HG03196 (cell line): ENCODE measurements around the gene EIF2D.

ENCODE experiments used
- ATAC-seq: cut with Tn5 transposase; IDR thresholded peaks from one replicate; pipeline ENCODE4 v1.9.1; 2021; ENCODE audit not compliant: unreplicated experiment

The EIF2D gene

DNA sequence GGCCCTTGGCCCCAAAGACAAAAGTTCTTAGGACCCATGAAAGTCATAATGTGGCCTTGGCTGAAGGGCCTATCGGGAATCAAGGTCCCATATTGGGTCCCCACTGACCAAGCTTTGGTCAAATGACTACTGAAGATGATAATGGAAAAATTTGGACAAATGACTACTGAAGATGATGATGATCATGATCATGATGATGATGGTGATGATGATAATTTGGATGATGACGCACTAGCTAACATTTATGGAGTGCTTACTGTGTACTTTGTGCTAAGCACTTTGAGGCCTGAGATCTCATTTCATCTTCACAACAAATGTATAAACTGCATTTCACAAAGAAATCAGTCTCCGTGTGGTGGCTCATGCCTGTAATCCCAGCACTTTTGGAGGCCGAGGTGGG is 39.4 kb downstream of the EIF2D start:
- ATAC-seq: no peak

DNA sequence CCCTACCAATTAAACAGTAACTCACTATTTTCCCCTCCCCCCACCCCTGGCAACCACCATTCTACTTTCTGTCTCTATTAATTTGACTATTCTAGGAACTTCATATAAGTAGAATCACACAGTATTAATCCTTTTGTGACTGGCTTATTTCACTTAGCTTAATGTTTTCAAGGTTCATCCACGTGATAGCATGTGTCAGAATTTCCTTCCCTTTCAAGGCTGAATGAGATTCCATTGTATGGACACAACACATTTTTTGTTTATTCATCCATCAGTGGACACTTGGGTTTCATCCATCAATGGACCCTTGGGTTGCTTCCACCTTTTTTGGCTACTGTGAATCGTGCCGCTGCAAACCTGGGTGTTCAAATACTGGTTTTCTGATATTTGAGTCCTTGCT is 41.7 kb downstream of the EIF2D start:
- ATAC-seq: no peak

DNA sequence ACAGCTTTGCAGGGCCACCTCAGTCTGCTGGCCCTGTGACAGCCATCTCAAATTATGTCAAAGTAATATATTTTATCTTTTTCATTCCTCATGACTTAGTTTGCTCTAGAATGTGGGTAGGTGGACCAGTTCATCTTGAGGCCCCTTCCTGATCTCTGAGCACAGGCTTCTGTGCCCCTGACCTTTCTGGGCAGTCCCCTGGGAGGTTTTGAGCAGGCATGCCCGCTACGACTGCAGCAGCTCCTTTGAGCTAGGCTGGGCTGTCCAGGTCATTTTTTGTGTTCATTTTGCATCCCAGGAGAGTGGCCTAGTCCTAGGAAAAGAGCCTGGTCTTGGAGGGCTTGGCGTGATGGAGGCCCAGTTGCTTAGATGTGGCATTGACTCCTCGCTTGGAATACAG is 42.7 kb downstream of the EIF2D start:
- ATAC-seq: no peak

DNA sequence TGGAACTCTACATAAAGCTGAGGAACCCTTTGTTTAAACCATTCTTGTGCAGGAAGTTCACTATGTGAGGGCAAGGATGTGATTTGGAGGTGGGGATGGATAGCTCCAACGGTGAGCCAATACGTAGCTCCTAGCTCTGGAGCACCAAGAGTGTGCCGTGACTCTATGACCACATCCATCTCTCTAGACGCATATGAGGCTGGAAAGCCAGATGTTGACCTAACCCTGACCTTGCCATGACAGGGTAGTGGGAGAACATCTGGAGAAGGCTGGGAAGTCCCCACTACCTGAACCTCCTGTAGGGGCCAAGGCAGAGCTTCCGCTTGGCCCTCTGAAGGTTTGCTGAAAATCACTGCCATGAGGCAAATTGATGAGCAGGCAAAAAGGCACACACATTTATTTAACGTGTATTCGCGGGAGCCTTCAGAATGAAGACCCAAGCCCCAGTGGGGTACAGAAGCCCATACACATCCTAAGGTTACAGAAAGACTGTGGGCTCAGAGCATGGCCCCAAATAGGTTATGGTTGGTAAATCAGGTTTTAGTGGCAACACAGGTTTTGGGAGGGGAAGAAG is 43.4 kb downstream of the EIF2D start:
- no peak for ATAC-seq

DNA sequence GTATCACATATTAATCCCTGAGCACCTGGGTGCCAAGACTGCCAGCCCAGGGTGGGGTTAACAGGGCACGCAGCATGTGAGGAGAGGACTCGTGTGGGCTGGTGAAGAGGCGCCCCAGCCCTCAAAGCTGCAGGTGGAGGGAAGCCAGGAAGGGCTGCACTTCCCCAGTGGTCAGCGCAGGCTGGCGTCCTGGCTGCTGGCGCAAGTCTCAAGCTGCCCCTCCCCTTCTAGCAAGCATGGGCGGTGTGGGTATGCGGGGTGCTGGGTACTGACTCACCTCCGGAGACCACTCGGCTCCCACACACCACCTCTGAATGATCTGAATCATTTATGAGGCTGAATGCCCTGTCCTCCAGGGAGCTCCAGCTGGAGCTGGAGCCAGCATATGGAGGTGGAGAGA is 44.0 kb downstream of the EIF2D start:
- ATAC-seq: no peak

DNA sequence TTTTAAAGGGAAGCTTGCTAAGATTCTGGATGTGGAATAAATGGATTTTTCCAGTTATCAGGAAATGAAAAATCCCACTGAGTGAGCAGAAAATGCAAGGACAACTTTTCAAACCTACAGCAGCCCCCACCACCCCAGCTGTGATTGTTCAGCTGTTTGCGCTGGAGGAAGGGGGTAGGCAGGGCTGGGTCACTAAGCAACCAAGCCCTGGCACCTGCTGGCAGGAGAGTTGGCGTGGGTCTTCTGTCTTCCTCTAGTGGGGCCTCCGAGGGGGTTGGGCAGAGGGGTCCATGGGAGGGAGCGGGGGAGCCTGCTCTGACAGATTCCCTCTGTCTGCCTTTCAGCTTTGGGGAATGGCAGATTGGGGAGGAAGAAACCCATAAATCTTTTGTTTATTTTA is 45.3 kb downstream of the EIF2D start:
- ATAC-seq: no peak

DNA sequence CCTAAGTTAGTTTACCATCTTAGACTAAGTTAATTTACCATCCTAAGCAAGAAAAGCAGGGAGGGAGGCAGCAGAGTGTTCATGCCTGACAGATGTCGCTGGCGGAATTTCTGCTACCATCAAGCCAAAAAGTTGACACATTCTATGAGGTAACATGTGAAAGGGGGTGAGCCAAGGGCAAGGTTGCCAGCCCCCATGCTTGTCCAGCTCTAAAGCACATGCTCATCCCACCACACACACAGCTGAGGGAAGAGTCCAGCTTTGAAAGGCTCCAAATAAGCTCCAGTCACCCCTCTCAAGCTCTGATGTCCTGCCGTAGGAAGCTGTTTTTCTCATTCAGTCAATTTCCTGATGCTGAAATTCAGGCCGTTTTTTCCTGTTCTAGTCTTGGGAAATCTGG is 46.3 kb downstream of the EIF2D start:
- ATAC-seq: no peak

DNA sequence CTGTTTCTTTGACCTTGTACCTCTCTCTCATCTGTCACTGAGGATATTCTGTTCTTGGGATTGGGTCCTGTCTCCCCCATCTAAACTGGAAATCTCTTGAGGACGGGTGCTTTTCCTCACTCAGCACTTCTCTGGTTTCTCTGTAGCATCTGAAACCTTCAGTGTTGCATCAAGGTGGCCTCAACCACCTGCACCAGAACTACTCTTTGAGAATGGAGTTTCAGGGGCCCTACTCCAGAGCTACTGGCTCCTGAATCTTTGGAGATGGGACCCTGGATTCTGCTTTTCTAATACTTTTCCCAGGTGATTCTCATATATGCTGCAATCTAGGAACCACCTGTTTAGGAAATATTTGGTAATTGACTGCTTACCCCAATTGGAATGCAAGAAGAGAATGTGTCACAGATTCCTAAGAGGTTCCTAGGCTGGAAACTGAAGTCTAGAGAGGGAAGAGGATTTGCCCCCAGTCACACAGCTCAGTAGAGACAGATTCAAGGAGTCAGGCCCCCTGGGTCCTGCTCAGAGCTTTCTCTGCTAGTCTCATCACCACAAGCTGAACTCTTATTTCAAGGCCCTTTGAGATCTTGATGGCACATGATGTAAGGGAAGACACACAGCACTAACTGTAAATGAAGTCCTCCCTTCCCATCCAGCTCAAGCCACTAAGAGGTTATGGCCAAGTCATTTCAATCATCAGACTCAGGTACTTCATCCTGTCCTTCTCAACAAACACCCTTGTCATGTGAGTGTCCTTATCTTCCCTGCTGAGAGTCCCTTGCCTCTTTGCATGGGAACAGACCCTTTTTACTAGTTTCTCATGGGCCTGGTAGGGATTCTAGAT is 48.7 kb downstream of the EIF2D start:
- ATAC-seq: peak; percentile 22

DNA sequence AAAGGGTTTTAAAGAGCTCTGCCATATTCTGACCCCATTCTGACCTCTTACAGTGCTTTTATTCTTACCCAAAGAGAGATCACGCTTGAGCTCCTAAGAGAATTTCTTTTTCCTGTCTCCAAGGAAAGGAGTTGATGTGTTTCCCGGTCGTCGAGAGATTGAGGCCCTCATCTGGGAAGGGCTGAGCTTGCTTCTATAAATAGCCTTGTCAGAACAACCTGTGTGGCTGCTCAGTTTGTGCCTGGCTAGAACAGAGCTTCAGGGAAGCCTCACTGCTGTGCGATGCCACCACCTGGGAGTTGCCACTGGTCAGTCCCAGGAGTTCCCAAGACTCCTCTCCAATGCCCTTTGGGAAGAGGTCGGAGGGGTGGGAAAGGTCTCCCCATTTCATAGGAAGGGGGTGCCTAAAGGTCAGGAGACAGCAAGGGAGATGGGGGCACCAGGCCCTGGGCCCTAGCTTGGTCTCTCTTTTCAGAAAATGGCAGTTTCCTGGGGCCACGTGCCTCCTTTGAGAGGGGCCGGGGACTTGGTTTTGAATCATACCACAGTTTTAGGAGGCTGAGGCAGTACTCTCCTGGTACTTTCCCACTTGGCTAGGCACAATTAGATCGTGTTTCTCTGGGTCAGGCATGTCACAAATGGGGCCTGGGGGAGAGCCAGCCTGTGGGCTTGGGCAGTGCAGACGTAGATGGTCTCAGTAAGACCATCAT is 52.1 kb downstream of the EIF2D start:
- ATAC-seq: no peak

DNA sequence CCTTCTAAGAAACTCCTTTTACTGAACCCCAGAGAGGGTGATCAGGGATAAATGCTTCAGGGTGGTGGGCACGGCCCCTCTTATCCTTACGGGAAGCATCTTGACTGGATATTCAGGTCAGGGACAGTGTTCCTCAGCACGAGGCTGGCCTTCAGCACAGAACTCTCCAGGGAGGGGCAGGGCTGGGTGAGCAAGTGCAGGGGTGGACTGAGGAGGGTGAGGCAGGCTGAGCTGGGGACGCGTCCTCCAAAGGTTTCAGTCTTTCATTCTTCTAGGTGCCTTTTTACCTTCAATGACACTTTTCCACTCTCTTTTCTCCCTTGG is 52.6 kb downstream of the EIF2D start:
- ATAC-seq: no peak

DNA sequence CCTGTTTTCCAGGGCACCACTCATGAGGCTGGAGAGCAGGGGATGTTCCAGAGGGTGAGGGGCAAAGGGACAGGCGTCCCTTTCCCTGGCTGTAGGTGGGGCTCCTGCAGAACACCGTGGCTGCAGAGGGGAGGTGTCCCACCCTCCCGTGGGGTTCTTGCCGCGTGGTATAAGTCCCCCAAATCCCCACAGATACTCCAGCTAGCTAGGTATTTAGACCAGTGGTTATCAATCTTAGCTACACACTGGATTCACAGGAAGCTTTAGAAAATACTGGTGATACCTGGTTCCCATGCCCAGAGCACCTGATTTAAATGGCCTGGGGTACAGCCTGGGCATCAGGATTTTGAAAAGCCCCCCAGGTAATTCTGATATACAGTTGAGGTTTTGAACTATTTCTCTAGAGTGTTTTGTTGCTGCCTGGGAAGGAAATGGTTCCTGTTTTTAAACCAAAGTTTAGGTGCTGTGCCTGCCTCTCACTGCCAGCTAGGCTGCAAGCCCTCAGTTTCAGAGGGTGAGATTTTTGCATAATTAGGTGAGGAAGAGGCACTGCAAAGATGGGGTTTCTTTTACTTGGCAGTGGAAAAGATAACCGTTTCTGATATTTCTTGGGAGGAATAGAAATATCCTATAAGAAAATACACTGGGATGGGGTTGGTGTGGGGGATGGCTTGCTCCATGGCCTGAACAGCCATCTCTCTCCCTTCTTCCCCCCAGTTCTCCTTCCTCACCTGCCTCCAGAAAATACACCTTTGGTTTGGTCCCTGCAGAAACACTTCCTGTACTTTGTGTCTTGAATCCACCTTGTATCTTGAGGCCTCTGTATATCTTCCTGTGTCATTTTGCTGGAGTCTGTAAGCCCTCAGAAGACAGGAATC is 53.2 kb downstream of the EIF2D start:
- ATAC-seq: no peak

DNA sequence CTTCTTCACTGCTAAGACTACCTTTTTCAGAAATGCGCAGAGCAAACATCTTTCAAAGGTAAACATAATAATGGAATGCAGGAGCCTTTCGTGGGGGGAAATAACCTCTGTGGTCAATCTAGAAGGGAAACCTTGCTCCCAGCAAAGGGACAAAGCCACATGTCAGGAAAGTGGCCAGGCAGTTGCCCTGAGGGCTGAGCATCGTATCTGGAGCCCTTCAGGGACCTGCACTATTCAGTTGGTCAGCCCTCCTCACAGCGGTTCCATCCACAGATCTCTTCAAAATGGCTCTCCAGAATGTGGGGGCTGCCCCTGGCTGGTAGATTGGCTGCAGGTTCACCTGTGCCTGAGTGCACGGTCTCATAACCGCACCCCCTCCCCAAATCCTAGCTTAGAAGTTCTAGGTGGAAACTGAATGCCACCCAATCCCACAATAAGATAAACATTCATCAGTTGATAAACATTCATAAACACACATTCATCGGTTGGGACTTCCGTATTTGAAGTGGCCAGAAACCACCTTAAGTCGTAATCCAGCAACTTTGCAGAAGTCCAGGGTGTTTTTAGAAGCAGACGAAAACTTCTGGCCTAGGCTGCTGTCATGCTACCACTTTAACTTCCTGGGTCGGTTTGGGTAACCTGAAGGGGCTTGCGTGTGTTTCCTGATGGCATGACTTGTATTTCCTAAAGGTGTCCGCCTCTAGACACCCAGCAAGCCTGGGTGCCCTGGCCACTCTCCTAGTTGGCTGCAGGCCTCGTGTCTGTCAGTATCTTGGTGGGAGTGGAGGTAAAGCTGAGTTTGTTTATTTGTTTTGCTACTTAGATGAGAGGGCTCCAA is 54.4 kb downstream of the EIF2D start:
- no peak for ATAC-seq

DNA sequence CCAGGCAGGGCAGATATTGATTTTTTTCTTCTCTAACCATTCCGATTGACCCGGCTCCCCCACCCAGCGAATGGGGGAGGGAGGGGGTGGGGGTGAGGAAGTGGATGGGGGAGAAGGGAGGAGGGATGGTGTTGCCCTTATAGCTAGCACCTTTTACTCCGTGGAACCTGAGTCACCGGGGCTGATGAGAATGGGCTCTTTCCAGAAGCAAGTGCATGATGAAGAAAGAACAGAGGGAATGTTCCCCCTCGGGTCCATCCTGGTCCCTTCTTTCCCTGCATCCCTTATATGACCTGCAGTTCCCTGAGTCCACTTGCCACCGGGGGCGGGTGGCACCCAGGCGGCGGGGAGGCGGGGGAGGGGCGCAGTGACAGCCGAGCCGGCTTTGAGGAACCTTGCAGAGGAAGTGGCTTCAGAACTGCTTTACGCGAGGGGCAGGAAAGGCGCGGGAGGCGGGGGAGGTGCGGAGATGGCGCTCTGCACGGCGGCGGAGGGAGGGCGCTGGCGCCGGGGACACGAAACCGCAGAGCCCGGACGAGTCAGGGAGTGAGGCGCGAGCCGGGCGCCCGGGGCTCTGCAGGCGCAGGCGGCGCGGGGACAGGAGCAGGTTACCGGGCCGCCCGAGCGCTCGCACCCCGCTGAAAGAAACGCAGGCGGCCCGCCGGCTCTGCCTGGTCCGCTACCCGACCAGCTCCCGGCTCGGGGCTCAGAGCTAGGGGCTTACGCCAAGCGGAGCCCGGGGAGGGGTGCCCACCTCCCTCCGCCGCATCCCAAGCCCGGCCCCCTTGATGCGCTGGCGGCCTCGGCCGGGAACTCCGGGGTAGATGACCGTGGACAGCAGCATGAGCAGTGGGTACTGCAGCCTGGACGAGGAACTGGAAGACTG is 55.3 kb downstream of the EIF2D start:
- peak; percentile 45 for ATAC-seq

DNA sequence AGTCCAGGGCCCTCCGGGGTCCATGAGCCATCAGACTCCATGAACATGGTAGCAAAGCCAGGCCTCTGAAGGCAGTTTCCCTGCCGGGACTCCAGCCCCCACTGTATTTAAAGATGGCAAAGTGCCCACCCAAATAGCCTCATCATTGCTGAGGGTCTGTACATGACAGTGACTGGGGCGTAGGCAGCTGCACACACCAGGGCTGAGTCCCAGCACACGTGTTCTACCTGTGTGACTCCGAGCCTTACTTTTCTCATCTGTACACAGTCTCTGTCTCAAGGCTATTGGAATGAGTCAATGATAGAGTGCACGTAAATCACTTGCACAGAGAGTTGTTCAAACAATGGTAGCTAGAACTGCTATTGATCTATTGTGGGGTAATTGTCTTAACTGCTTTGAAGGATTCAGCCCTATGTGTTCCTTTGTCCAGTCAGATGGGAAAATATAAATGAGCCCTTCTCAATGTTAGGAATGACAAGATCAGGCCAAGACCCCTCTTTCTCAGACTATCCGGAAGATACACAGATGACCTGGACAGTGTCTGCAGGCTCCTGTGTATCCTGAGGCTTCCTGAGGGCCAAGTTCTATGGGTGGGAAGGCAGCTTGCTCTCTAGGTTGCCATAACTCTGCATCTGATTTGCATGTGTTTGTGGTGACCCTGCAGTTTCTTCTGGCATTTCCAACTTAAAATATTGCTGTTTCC is 56.1 kb downstream of the EIF2D start:
- ATAC-seq: no peak

DNA sequence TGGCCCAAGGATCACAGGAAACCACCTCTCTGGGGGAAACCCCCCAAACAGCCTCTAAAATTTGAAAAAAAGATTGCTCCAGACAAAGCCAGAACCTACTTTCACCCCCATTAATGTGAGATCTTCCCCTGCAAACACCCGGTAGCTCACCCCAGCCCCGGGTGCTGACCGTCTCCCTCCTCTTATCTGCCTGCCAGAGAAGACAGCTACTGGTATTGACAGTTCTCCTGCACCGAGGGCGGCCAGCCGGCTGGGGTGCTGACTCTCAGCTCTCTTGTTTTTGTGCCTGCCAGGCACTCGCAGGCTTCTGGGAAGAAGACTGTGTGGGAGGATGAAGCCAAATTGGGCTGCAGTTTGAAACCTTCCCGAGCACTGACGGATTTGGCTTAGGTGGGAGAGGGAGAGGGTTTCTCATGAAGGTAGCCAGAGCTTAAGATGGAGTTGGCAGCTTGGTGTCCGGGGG is 56.8 kb downstream of the EIF2D start:
- ATAC-seq: no peak

DNA sequence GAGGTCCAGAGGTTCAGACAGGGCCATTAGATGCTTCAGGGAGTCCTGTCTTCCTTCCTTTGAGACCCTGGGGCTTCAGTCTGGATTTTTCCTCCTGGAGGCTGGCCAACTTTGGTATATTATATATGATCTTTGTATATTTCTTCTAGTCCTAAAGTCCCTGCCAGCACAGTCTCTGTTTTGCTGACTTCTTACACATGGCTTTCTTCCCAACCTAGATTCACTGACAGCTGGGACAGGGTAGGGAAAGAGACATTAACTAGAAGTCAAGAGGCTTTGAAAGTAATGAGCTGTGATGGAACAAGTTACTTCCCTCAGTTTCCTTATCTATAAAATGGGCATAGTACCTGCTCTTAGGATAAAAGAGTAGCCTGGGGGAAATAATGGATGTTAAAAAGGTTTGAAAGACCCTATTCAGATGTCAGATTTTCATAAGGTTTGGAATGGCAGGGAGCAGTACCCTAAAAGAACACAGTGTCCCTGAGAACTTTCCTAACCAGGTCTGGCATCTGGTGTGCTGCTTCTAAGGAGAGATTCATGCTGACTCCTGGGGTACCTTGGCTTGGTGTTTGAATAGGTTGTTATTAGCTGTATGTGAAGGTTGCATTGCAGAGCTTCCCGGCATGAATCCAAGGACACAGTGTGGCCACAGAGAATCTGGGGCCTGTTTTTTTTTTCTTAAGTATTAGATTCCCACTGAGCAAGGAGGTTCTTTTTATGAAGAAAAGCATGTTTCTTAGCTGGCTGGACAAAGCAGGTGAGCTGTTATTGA is 57.4 kb downstream of the EIF2D start:
- no peak for ATAC-seq

DNA sequence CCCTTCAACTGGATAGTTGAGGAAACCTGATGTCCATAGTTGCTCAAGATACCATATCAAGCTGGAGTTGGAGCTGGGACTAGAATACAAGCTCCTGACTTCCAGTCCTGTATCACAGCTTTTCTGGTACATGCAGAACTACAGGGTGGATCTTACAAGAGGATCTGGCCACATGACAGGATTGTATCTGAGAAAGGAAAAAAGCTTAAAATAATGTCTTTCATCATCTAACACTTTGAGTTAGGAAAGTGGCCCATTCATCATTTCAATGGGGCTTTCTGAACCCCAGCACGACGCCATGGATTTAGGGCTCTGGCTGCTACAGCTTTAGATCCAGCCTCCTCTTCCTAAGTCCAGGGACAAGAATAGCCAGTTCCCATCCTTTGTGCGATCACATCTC is 58.1 kb downstream of the EIF2D start:
- ATAC-seq: no peak

DNA sequence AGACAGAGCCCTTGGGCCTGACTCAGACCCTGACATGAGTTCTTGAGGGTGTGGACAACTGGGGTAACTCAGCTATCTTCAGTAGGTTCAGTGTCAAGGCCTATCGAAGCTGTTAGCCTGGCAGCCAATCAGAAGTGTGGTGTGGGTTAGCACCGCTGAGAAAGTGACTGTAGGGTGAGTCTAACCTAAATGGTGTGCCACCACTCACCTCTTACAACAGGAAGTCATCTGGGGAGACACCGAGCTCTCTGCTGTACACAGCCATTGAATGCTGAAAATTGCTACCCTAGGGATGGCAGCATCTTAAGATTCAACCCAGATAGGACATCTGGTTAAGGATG is 60.3 kb downstream of the EIF2D start:
- no peak for ATAC-seq
